Dendritic cell treated with granulocyte-macrophage colony-stimulating factor and Interleukin-4, amounts not matched to agents 40 ng/mL and 50 ng/mL, for 4 days (primary cell): ENCODE results near the gene FAM151B.
"Not testable (repeated sequence)": the region's sequence is repeated elsewhere in the genome, so short reads cannot be mapped to it uniquely, and the experiment has no call there.

Experiments used
- H3K27ac Mint-ChIP-seq: one replicate; pipeline ENCODE4 v1.8.0; 2022; ENCODE audit warnings: mild to moderate bottlenecking, mixed read lengths
- H3K27me3 Mint-ChIP-seq: one replicate; pipeline ENCODE4 v1.8.0; 2022; ENCODE audit warnings: mild to moderate bottlenecking, mixed read lengths
- H3K36me3 Mint-ChIP-seq: one replicate; pipeline ENCODE4 v1.8.0; 2022; ENCODE audit warnings: low read depth, mixed read lengths
- H3K4me1 Mint-ChIP-seq: one replicate; pipeline ENCODE4 v1.8.0; 2022; ENCODE audit warnings: low read depth, mixed read lengths
- H3K4me3 Mint-ChIP-seq: one replicate; pipeline ENCODE4 v1.8.0; 2022; ENCODE audit warnings: mild to moderate bottlenecking, moderate library complexity, mixed read lengths
- H3K9me3 Mint-ChIP-seq: one replicate; pipeline ENCODE4 v1.8.0; 2022; ENCODE audit warnings: mixed read lengths
- intact Hi-C: fragments of 100-400 bp; cut with micrococcal nuclease; formaldehyde crosslinking; loops from one replicate; pipeline ENCODE4 v1.15.0; 2022

The FAM151B gene

DNA sequence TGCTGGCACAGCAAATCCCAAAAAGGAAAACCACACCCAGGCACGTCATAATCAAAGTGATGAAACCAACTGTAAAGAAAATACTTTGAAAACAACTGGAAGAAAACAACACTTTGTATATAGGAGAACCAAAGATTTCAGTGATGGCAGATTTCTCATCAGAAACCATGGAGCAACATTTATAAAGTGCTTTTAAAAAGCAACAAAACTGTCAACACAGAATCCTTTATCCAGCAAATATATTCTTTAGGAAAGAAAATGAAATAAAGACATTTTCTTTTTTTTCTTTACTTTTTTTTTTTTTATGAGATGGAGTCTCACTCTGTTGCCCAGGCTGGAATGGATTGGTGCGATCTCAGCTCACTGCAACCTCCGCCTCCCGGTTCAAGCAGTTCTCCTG is 5.3 kb upstream of the FAM151B start:
- H3K36me3 Mint-ChIP-seq, result peaks cover 35% of the 10 kb centered on the region
- peaks cover 17% of the 10 kb centered on the region for H3K4me1 Mint-ChIP-seq
- intact Hi-C loops, result no loop called here
- no peaks in the 10 kb centered on the region for H3K27me3 Mint-ChIP-seq
- H3K9me3 Mint-ChIP-seq, result peaks cover 15% of the 10 kb centered on the region
- H3K27ac Mint-ChIP-seq, result no peak overlapping the region
- no peak overlapping the region for H3K4me3 Mint-ChIP-seq

DNA sequence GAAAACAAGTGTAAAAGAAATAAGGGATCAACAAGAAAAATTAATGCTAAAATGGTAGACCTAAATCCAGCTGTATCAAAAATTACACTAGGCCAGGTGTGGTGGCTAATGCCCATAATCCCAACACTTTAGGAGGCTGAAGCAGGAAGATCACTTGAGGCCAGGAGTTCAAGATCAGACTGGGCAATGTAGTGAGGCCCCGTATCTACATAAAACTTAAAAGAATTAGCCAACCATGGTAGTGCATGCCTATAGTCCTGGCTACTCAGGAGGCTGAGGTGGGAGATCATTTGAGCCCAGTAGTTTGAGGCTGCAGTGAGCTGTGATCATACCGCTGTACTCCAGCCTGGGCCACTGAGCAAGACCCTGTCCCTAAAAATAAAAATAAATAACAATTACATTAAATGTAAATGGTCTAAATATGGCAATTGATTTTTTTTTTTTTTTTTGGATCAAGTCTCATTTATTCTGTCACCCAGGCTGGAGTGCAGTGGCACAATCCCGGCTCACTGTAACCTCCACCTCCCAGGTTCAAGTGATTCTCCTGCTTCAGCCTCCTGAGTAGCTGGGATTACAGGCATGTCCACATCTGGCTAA is 4.2 kb upstream of the FAM151B start:
- intact Hi-C loops, result no loop called here
- Mint-ChIP-seq H3K27me3 (no peaks in the 10 kb centered on the region), H3K4me3 (no peak overlapping the region), H3K27ac (no peak overlapping the region), H3K36me3 (peaks cover 44% of the 10 kb centered on the region), H3K4me1 (peaks cover 19% of the 10 kb centered on the region), H3K9me3 (peaks cover 15% of the 10 kb centered on the region)

- intact Hi-C loops, result no loop called here
- H3K27me3 Mint-ChIP-seq, result no peaks in the 10 kb centered on the region
- peaks cover 28% of the 10 kb centered on the region for H3K4me1 Mint-ChIP-seq
- peak overlapping the region; percentile 84 for H3K27ac Mint-ChIP-seq
- peak overlapping the region; percentile 84 for H3K4me3 Mint-ChIP-seq
- H3K9me3 Mint-ChIP-seq, result peaks cover 8% of the 10 kb centered on the region
- H3K36me3 Mint-ChIP-seq, result peaks cover 19% of the 10 kb centered on the region
Measured at GRCh38 chr5:80487444-80487828, 464 bp upstream of the FAM151B start.

GRCh38 chr5:80491296-80491695 is 3.4 kb downstream of the FAM151B start:
- peaks cover 15% of the 10 kb centered on the region for H3K36me3 Mint-ChIP-seq
- intact Hi-C loops, result no loop called here
- H3K4me1 Mint-ChIP-seq, result peaks cover 28% of the 10 kb centered on the region
- no peaks in the 10 kb centered on the region for H3K27me3 Mint-ChIP-seq
- no peak overlapping the region for H3K27ac Mint-ChIP-seq
- no peak overlapping the region for H3K4me3 Mint-ChIP-seq
- H3K9me3 Mint-ChIP-seq, result no peaks in the 10 kb centered on the region

- Mint-ChIP-seq H3K9me3 (no peaks in the 10 kb centered on the region), H3K36me3 (peaks cover 14% of the 10 kb centered on the region), H3K4me1 (peaks cover 16% of the 10 kb centered on the region), H3K27ac (no peak overlapping the region), H3K27me3 (no peaks in the 10 kb centered on the region), H3K4me3 (no peak overlapping the region)
- intact Hi-C loops, result no loop called here
Measured at GRCh38 chr5:80492741-80493140, 4.8 kb downstream of the FAM151B start.

DNA sequence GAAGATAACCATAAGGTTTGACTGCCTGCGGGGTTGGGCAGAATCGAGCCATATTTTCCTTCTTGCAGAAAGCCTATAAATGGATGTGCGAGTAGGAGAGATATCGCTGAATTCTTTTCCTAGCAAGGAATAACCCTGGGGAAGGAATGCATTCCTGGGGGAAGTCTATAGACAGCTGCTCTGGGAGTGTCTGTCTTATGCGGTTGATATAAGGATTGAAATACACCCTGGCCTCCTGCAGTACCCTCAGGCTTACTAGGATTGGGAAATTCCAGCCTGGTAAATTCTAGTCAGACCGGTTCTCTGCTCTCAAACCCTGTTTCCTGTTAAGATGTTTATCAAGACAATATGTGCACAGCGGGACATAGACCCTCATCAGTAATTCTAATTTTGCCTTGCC is 5.5 kb downstream of the FAM151B start:
- H3K36me3 Mint-ChIP-seq, result not testable (repeated sequence)

GRCh38 chr5:80495891-80496290 is 8.0 kb downstream of the FAM151B start:
- Mint-ChIP-seq H3K27me3 (no peaks in the 10 kb centered on the region), H3K27ac (no peak overlapping the region), H3K4me3 (no peak overlapping the region), H3K36me3 (peaks cover 7% of the 10 kb centered on the region), H3K9me3 (no peaks in the 10 kb centered on the region), H3K4me1 (no peaks in the 10 kb centered on the region)
- intact Hi-C loops, result no loop called here

More for the DNA sequence above, 5.5 kb downstream of the FAM151B start:
- H3K4me3 Mint-ChIP-seq, H3K27ac Mint-ChIP-seq, H3K27me3 Mint-ChIP-seq, H3K9me3 Mint-ChIP-seq, intact Hi-C loops: not testable (repeated sequence)
- H3K4me1 Mint-ChIP-seq, result peaks cover 15% of the 10 kb centered on the region

- no peaks in the 10 kb centered on the region for H3K27me3 Mint-ChIP-seq
- no peak overlapping the region for H3K4me3 Mint-ChIP-seq
- H3K9me3 Mint-ChIP-seq, result no peaks in the 10 kb centered on the region
- intact Hi-C loops, result loop anchor here (10.0 kb wide), 1 partner anchor 62 kb away; no protein-coding TSS in a partner anchor
- H3K36me3 Mint-ChIP-seq, result peaks cover 19% of the 10 kb centered on the region
- H3K4me1 Mint-ChIP-seq, result peaks cover 22% of the 10 kb centered on the region
- no peak overlapping the region for H3K27ac Mint-ChIP-seq
Measured at GRCh38 chr5:80502800-80503199, 14.9 kb downstream of the FAM151B start.

- H3K4me1 Mint-ChIP-seq, result peaks cover 22% of the 10 kb centered on the region
- H3K27ac Mint-ChIP-seq, result no peak overlapping the region
- intact Hi-C loops, result loop anchor here (10.0 kb wide), 1 partner anchor 61 kb away; no protein-coding TSS in a partner anchor
- no peaks in the 10 kb centered on the region for H3K27me3 Mint-ChIP-seq
- peaks cover 22% of the 10 kb centered on the region for H3K36me3 Mint-ChIP-seq
- no peaks in the 10 kb centered on the region for H3K9me3 Mint-ChIP-seq
- H3K4me3 Mint-ChIP-seq, result no peak overlapping the region
Measured at GRCh38 chr5:80503641-80504040, 15.7 kb downstream of the FAM151B start.

DNA sequence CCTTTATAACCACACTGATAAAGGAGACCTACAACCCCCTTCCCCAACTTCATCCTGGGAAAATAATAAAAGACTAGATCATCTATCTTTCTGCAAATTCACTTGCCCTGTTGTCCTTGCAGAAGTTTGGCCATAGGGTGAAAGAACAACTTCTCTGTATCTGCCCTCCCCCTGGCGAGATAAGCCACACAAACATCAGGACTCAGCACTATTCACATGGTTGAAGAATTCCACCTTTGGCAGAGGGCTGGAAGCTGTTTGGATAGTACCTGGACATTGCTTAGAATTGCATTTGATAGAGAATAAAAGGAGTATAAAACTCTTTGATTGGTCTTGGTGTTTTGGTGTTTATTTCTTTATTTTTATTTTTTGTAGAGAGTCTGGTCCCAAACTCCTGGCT is 16.9 kb downstream of the FAM151B start:
- no peaks in the 10 kb centered on the region for H3K27me3 Mint-ChIP-seq
- no peak overlapping the region for H3K27ac Mint-ChIP-seq
- H3K9me3 Mint-ChIP-seq, result no peaks in the 10 kb centered on the region

DNA sequence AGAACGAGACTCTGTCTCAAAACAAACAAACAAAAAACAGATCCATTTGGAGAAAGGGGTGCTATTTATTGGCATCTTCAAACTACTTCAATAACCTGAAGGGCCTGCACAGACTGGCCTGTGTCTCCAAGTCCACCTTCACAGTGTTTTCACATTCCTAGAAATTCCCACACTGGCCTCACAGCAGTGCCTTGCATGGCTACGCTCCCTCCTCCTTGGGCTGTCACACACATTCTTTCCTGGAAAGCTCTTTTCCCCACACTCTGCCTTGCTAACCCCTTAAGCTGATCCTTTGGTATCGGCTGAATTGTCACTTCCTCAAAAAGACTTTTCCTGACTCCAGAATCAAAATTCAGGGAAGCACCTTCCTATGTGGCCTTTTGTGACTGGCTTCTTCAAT is 19.8 kb downstream of the FAM151B start:
- intact Hi-C loops, result loop anchor here (10.0 kb wide), 1 partner anchor 57 kb away; no protein-coding TSS in a partner anchor
- no peaks in the 10 kb centered on the region for H3K9me3 Mint-ChIP-seq
- H3K27ac Mint-ChIP-seq, result no peak overlapping the region
- H3K4me3 Mint-ChIP-seq, result no peak overlapping the region
- peaks cover 22% of the 10 kb centered on the region for H3K4me1 Mint-ChIP-seq
- peaks cover 45% of the 10 kb centered on the region for H3K36me3 Mint-ChIP-seq
- H3K27me3 Mint-ChIP-seq, result no peaks in the 10 kb centered on the region

More for the DNA sequence above, 16.9 kb downstream of the FAM151B start:
- Mint-ChIP-seq H3K36me3 (peaks cover 24% of the 10 kb centered on the region), H3K4me3 (no peak overlapping the region), H3K4me1 (peaks cover 22% of the 10 kb centered on the region)
- intact Hi-C loops, result loop anchor here (10.0 kb wide), 1 partner anchor 60 kb away; no protein-coding TSS in a partner anchor

DNA sequence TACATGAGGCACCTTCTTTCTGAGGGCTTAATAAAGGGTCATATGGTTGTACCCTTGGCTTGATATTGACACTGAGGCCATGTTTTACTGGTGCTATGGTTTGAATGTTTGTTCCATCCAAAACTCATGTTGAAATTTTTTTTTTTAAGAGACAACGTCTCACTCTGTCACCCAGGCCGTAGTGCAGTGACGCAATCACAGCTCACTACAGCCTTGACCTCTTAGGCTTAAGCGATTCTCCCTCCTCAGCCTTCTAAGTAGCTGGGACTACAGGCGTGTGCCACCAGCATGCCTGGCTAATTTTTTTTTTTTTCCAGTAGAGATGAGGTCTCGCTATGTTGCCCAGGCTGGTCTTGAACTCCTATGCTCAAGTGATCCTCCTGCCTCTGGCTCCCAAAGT is 20.9 kb downstream of the FAM151B start:
- Mint-ChIP-seq H3K27ac (no peak overlapping the region), H3K27me3 (no peaks in the 10 kb centered on the region), H3K4me3 (no peak overlapping the region), H3K36me3 (peaks cover 56% of the 10 kb centered on the region), H3K4me1 (peaks cover 13% of the 10 kb centered on the region), H3K9me3 (no peaks in the 10 kb centered on the region)
- intact Hi-C loops, result loop anchor here (10.0 kb wide), 1 partner anchor 56 kb away; no protein-coding TSS in a partner anchor

DNA sequence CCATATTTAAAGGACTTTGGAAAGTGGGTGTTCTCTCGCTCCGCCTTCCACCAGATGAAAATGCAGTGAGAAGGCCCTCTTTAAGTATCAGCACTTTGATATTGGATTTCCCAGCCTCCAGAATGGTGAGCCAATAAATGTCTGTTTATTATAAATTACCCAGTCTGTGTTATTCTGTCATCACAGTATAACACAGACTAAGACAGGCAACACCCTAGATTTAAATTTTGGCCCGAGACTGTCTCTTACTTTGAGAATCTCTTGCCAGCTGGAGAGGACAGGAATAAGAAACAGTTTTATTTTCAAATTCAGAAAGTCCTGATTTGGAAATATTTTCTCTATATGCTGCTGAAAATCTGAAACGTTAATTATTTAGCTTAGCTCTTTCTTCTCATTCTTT is 21.5 kb downstream of the FAM151B start:
- H3K4me3 Mint-ChIP-seq, result no peak overlapping the region
- no peak overlapping the region for H3K27ac Mint-ChIP-seq
- H3K36me3 Mint-ChIP-seq, result peaks cover 56% of the 10 kb centered on the region
- intact Hi-C loops, result loop anchor here (10.0 kb wide), 1 partner anchor 55 kb away; no protein-coding TSS in a partner anchor
- H3K9me3 Mint-ChIP-seq, result no peaks in the 10 kb centered on the region
- H3K27me3 Mint-ChIP-seq, result no peaks in the 10 kb centered on the region
- peaks cover 7% of the 10 kb centered on the region for H3K4me1 Mint-ChIP-seq

GRCh38 chr5:80516826-80517225 is 28.9 kb downstream of the FAM151B start:
- no peak overlapping the region for H3K27ac Mint-ChIP-seq
- no peaks in the 10 kb centered on the region for H3K9me3 Mint-ChIP-seq
- H3K36me3 Mint-ChIP-seq, result peaks cover 30% of the 10 kb centered on the region
- no peaks in the 10 kb centered on the region for H3K4me1 Mint-ChIP-seq
- H3K27me3 Mint-ChIP-seq, result no peaks in the 10 kb centered on the region
- no peak overlapping the region for H3K4me3 Mint-ChIP-seq
- intact Hi-C loops, result no loop called here

GRCh38 chr5:80540691-80541090 is 52.8 kb downstream of the FAM151B start:
- no peak overlapping the region for H3K27ac Mint-ChIP-seq
- H3K36me3 Mint-ChIP-seq, result no peaks in the 10 kb centered on the region
- peaks cover 3% of the 10 kb centered on the region for H3K9me3 Mint-ChIP-seq
- no peak overlapping the region for H3K4me3 Mint-ChIP-seq
- intact Hi-C loops, result no loop called here
- H3K27me3 Mint-ChIP-seq, result no peaks in the 10 kb centered on the region
- peaks cover 5% of the 10 kb centered on the region for H3K4me1 Mint-ChIP-seq
